Progenitor cell of endocrine pancreas (in vitro differentiated cells): ENCODE data around the gene HPD. TPM values are rescaled to one million over a fixed set of nuclear protein-coding genes. Genes with fewer than 3 reads are reported as not detected.

Experiments
- DNase-seq: peaks from one replicate; pipeline ENCODE4 v3.0.0; 2021; ENCODE audit warnings: low spot score; ENCODE audit not compliant: unreplicated experiment
- H3K27ac Mint-ChIP-seq: 2 replicates; pipeline ENCODE4 v1.8.0; 2021; ENCODE audit warnings: mild to moderate bottlenecking, moderate library complexity, mixed read lengths
- H3K27me3 Mint-ChIP-seq: 2 replicates; pipeline ENCODE4 v1.8.0; 2021; ENCODE audit warnings: mixed read lengths
- H3K36me3 Mint-ChIP-seq: 2 replicates; pipeline ENCODE4 v1.8.0; 2022; ENCODE audit warnings: mixed read lengths; ENCODE audit not compliant: insufficient read depth
- H3K4me1 Mint-ChIP-seq: 2 replicates; pipeline ENCODE4 v1.8.0; 2021; ENCODE audit warnings: low read depth, mixed read lengths
- H3K4me3 Mint-ChIP-seq: 2 replicates; pipeline ENCODE4 v1.8.0; 2021; ENCODE audit warnings: low read depth, mild to moderate bottlenecking, moderate library complexity, mixed read lengths
- H3K9me3 Mint-ChIP-seq: 2 replicates; pipeline ENCODE4 v1.8.0; 2021; ENCODE audit warnings: low read depth, mixed read lengths
- CTCF ChIP-seq: fragments of 200-600 bp; sonication (generic); IDR thresholded peaks from one replicate; pipeline ENCODE4 v1.5.0; 2021; ENCODE audit warnings: antibody characterized with exemption, mild to moderate bottlenecking; ENCODE audit not compliant: unreplicated experiment
- total RNA-seq: library from RNA; stranded (reverse); gene quantifications from 2 replicates; pipeline ENCODE4 v1.2.1, GENCODE V29; 2021

Gene HPD
- total RNA-seq, 1 donor from 2014 or later = not detected

- DNase-seq = no peak
- Mint-ChIP-seq H3K4me1 (no peaks in the 10 kb centered on the region), H3K27ac (peak overlapping the region; percentile 46), H3K4me3 (no peak overlapping the region), H3K36me3 (peaks cover 16% of the 10 kb centered on the region), H3K27me3 (no peaks in the 10 kb centered on the region), H3K9me3 (no peaks in the 10 kb centered on the region)
- TF ChIP-seq CTCF = no peak
Measured at GRCh38 chr12:121826318-121827150, 32.1 kb downstream of the HPD start.

GRCh38 chr12:121825041-121825523, 33.6 kb downstream of the HPD start:
- no peaks in the 10 kb centered on the region for H3K4me1 Mint-ChIP-seq
- H3K4me3 Mint-ChIP-seq = no peak overlapping the region
- H3K36me3 Mint-ChIP-seq = peaks cover 15% of the 10 kb centered on the region
- no peak overlapping the region for H3K27ac Mint-ChIP-seq
- TF ChIP-seq CTCF = no peak
- H3K27me3 Mint-ChIP-seq = no peaks in the 10 kb centered on the region
- no peak for DNase-seq
- no peaks in the 10 kb centered on the region for H3K9me3 Mint-ChIP-seq

GRCh38 chr12:121823727-121824115, 34.9 kb downstream of the HPD start:
- no peak for DNase-seq
- no peak overlapping the region for H3K27ac Mint-ChIP-seq
- no peak for TF ChIP-seq CTCF
- no peaks in the 10 kb centered on the region for H3K27me3 Mint-ChIP-seq
- H3K36me3 Mint-ChIP-seq = peaks cover 17% of the 10 kb centered on the region
- H3K4me1 Mint-ChIP-seq = no peaks in the 10 kb centered on the region
- no peaks in the 10 kb centered on the region for H3K9me3 Mint-ChIP-seq
- H3K4me3 Mint-ChIP-seq = no peak overlapping the region

GRCh38 chr12:121823101-121823726, 35.4 kb downstream of the HPD start:
- TF ChIP-seq CTCF = no peak
- Mint-ChIP-seq H3K27ac (no peak overlapping the region), H3K4me1 (no peaks in the 10 kb centered on the region), H3K4me3 (no peak overlapping the region), H3K27me3 (no peaks in the 10 kb centered on the region), H3K9me3 (no peaks in the 10 kb centered on the region), H3K36me3 (peaks cover 12% of the 10 kb centered on the region)
- no peak for DNase-seq

GRCh38 chr12:121822393-121823100, 36.1 kb downstream of the HPD start:
- Mint-ChIP-seq H3K27me3 (no peaks in the 10 kb centered on the region), H3K36me3 (peaks cover 13% of the 10 kb centered on the region), H3K4me1 (no peaks in the 10 kb centered on the region), H3K9me3 (no peaks in the 10 kb centered on the region), H3K4me3 (no peak overlapping the region), H3K27ac (no peak overlapping the region)
- no peak for DNase-seq
- no peak for TF ChIP-seq CTCF
